HG03342 (cell line): ENCODE data around the gene C14orf132.

Source experiments
- ATAC-seq: cut with Tn5 transposase; IDR thresholded peaks from one replicate; pipeline ENCODE4 v1.9.1; 2021; ENCODE audit warnings: mild to moderate bottlenecking, moderate library complexity; ENCODE audit not compliant: unreplicated experiment

The C14orf132 gene

DNA sequence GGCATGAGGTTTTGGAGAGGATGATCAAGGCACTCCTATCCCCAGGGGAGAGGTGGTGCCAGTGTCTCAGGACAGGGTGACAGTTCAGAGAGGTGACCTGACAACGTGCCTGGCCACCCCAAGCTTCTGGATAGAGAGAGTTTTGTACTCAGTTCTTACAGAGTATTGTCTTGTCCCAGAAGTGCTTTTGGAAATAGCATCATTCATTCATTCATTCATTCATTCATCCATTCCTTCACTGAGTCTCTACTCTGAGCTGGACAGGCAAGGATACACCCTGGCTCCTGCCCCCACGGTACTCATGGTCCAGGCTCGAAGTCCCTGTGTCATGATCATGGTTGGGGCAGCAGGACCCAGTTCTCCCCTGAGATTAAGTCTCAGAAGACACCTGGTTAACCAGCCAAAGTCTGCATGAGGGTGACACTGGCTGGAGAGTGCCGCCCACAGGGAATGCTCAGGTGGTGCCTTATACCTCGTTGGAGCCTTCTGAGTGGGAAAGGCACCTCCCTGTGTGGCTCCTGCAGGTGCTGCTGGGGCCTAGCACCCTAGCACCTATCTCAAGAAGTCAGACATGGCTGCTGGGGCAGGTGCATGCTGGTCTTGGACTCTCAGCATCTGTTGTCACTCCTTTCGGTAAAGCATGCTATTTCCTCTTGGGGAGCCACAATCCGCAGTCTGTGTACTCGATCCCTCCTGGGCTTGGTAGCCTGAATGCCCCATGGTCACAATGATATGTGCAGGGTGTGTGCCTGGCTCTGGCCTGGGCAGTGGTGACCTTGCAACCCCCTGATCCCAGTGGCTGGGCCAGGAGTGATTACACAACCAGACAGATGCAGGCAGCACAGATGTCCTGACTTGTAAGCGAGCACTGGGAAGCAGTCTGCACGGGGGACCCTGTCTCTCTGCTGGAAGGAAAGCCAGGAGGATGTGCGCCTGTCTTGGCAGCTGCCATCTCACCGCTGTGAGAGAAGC, 57.8 kb downstream of the C14orf132 start:
- ATAC-seq: no peak

DNA sequence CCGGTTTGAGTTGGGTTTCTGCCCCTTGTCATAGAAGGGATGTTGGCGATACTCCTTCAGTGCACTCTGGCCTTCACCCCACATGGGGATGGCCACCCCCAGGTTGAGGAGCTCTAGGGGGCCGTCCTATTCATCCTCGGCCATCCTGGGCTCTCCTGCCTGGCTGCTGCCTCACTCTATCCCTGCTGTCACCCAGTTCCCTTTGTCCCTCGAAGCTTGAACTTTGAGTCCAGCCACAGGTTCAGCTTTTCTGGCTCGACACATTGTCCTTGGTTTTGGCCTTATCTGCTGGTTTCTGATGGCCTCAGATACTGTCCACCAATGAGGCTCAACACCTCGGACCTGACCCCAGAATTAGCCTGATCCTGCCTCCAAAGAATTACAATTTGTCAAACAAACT, 58.6 kb downstream of the C14orf132 start:
- no peak for ATAC-seq

DNA sequence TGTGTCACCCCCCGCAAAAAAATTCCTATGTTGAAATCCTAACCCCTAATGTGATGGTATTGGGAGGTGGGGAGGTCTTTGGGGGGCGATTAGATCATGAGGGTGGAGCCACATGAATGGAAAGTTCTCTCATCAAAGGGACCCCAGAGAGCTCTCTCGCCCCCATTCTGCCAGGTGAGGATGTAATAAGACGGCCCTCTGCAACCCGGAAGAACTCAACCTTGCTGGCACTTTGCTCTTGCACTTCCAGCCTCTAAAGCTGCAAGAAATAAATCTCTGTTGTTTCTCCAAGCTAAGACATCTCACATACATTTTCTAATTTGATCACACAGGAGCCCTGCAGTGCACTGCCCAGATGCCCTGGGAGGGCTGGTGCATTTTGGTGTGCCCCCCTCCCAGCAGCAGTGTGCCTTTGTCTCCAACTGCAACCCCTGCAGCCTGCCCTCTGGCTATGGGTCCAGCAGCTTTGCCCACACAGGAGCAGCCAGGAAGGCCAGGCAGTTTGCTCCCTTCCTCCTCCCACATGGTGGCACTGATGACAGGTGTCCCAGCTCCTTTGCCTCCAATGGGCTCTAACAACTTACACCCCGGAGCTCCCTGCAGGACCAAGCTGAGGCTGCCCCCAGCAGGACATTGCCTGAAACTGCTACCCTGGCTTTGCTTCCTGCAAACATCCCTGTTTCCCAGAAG, 59.3 kb downstream of the C14orf132 start:
- ATAC-seq: no peak

DNA sequence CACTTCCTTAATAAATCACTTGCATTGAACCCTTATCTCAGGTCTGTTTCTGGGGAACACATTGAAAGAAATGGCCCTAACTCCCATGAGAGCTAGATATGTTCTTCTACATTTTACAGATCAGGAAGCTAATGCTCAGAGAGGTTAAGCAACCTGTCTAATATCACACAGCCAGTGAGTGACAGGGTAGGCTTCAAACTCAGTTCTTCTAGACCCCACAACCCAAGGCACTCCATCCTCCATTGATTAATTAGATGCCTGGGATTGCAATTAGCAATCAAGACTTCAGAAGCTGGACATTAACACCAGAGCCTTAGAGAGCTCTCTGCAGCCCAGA, 59.8 kb downstream of the C14orf132 start:
- ATAC-seq: no peak

DNA sequence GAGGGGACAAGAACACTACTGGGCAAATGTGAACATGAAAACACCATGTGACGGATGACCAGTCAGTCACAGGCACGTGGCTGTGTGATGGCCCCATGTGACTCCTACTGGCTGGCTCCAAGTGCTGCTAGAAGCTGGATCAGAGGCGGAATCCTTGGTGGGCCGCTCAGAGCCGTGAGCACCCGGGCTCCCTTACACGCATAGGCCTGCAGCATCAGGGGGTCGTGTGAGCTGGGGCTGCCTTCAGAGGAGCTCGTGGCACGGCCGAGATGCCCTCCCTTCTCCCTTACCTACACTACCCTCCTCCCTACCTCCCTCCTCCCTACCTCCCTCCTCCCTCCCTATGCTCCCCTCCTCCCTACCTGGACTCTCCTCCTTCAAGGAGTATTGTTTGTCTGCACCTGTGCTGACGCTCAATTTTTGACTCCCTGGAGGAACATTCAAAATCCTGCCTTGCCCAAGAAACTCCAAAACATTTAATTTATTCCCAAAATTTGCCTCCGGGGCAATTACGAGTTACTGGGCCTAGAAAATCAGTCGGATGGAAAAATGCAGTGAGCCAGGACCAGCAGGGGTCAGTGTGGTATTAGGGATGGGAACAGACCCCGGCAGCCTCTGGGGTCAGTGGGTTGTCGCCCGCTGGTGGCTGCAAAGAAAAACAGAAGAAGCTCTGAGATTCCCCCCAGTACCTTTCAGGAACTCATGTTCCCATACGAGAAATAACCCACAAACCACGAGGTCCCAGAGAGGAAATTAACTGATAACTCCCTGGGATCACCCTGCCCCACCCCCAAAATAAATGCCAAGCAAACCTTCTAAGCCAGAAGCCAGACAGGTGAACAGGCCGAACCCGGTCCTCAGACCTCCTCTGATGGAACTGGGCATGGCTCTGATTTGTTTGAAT, 61.3 kb downstream of the C14orf132 start:
- ATAC-seq: no peak

DNA sequence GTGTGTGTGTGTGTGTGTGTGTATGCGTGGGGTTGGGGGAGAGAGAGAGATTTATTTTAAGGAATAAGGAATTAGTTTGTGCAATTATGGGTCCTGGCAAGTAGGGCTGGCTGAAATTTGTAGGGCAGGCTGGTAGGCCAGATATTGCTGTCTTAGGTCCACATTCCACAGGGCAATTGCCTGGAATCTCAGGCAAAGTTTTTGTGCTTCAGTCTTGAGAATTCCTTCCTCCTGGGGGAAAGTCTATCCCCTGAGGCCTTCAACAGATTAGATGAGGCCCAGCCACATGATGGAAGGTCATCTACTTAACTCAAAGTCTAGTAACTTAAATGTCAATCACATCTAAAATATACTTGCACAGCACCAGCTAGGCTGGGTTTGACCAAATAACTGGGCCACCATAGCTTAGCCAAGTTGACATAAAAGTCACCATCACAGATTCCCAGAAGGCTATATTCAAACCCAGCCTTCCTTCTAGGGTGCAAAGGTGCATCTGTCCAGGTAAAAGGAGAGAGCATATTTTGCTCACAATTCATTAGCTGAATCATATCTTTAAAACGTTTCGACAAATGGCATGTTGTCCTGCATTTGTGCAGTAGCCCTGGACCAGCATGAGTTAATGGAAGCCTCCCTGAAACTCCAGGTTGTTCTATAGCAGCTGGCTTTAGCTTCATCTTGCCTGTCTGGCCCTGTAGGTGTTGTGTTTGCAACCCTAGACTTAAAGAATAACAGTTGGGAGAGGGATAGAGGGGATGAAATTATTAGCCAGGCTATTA, 63.1 kb downstream of the C14orf132 start:
- ATAC-seq: no peak

DNA sequence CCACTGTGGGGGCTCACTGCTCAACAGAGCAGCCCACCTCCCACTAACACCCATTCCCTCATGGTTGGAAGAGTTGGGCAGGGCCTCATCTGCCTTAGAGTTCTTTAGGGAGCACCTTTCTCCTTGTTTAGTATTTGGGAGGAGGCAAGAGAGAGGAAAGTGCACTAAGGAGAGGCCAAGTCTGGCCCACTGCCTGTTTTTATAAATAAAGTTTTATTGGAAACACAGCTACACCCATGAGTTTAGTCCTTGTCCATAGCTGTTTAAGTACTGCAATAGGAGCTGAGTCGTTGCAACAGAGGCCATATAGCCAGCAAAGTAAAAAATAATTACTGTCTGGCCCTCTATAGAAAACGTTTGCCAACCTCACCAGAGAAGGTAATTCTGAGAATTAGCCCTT, 63.9 kb downstream of the C14orf132 start:
- no peak for ATAC-seq

DNA sequence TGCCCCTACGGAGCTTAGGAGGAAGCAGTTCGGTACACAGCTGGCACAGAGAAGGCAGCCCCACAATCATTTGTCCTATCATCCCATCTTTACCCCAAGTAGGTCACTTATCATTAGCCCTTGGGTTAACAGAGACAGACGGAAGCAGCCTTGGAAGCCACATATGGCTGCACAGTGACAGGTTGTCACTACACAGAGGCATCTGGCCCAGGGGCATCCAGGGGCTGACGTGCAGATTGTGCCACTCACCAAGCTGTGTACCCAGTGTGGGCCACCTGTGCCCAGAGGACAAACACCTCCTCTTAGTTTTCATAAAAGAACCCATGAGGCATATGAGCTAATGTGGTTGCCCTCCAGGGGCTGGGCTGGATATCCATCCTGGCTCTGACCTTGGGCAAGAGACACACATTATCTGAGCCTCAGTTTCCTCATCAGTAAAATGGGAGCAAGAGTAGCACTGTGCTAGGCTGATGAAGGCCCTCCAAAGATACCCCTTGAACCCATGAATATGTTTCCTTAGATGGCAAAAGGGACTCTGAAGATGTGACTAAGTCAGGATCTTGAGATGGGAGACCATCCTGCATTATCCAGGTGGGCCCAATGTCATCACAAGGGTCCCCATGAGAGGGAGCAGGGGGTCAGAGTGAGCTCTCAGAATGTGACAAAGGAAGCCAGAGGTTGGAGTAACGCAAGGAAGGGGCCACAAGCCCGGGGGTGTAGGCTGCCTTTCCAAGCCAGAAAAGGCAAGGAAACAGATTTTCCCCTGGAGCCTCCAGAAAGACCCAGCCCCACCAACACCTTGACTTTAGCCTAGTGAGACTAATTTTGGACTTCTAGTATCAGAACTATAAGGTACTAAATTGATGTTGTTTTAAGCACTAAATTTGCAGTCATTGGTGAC, 64.6 kb downstream of the C14orf132 start:
- no peak for ATAC-seq

DNA sequence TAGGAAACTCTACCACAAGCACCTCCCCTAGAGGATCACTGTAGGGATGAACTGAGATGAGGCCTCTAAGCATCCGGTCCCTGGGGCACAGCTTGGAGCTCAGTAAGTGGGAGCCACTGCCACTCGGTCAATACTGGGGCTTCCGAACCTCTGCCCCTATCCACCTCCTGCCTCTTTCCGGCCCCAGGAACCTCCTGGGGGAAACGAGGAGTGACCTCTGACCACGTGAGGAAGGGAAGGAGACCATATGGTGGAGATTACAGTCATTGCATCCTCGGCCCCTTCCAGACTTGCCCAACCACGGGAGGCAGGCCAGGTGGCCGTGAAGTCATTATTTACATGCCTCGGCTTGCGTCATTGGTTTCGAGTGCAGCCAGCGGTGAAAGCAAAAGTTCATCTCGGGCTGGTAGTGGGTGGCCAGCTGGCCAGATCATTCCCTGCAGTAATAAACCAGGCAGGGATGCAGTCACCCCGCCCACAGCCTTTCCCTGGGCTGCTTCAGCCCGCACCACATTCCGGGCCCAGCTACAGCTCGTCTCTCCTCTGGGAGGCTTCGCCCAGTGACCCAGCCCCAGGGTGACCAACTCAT, 65.4 kb downstream of the C14orf132 start:
- no peak for ATAC-seq

DNA sequence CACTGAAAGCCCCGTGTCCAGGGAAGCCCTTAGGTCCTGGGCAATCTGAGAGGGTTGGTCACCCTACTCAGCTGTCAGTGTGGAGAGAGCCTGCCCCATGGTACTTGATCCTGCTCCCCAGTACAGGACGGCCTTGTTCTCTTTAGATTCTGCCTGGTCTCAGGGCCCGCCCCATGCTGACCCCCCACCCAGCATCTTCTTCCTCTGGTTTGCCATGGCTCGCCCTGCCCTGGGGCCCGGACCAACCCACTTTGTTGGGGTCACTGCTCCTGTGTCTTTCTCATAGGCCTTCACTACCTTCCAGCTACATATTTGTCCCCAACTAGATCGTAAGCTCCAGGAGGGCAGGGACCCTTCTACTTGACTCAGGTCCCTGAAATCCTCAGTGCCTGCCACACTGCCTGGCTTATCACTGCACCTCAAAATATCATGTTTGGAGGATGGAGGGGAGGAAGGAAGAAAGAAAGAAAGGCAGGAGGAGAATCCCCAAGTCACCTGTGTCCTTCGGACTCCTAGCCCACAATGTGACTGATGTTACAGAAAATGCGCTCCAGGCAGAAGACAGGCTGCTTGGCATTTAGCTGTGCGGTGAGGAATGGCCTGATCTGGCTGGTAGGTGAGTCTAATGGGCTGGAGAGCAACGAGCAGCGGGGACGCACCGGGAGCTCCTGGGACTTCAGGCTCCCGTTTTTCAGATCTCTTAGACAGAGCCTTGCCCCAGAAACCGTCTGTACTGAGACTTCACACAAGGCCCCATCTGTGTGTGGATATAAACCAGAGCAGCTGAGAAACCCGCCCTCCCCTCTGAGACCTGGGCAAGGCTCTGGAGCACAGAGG, 66.1 kb downstream of the C14orf132 start:
- no peak for ATAC-seq

DNA sequence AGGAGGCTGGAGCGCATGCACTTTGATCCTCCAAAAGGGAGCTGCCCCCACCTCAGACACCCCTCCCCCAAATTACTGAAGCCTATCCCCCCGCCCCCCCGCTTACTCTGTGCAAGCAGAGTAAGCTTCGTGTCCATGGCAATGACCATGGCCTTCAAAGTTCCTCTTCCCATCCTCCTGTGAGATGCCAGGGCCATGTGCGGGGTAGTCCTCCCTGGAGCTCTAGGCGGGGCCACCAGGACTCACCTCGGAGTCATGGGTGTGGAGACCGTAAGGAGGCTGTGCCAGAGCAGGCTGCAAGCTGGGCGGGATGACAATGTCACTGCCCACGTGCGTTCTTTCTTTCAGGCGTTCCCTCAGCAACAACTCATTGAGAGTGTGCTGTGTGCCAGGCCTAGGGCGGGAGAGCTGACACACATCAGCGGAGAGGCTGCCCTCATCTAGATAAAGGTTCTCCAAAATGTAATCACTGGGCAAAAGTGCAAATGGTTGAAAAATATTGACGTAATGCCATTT, 66.8 kb downstream of the C14orf132 start:
- no peak for ATAC-seq

DNA sequence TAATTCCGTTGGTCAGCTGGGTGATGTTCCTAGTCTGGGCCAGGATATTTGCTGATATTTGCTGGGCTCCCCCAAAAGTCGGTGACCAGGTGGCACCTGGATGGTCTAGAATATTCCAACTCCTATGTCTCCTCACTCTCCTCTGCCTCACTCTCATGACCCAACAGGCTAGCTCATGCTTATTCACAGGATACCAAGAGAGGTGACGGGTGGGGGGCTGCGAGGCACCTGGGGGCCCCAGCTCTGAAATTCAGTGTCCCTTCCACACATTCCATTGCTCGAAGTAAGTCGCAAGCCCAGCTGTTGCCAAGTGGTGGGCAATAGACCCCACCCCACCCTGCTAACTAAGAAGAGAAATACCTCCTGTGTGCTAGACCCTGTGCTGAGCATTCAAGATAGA, 67.7 kb downstream of the C14orf132 start:
- ATAC-seq: no peak

DNA sequence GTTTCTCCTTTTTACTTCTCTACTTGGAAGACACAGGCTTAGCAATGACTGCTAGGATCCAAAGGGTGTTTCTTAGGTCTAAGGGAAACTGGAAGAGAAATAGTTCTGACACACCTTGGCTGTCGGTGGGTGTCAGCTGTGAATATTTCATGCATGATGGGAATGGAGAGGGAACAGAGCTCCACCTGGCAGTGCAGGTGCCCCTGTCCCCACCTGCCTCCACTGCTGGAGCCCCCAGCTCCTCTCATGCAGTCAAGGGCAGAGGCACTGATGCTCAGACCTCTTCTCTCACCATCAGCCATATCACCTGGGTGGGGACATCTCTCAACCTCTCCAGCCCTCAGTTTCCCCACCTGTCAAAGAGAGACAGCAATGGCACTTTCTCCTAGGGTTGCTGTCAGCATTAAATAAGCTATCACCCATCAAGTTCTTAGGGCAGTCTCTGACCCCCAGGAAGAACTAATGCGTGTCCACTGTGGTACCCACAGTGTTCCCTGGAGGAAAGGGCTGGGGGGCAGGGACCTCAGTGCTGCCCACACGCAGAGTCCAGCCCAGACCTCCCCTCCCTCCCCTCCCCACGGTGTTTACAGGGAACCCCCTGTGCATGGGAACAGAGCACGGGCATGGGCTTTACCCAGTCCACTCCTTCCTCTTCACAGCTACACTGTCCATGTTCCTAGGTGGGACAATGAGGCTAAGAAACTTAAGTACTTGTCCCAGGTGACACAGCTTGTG, 69.1 kb downstream of the C14orf132 start:
- ATAC-seq: no peak

DNA sequence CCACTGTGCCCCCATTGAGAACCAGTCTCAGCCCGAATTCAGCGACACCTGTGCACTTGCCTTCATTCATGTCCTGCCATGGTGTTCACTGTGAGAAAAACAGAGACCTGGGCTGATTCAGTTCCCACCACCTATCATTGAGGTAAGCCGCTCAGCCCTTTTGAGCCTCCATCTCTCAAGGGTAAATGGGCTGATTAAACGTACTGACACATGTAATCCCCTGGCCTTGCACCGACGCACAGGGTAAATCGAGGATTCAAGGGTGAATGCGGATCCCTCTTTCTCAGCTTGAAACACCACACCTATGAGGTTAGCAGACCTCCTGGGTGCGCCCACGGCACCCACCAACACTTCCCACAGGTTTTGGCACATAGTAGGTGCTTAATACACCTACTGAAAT, 69.7 kb downstream of the C14orf132 start:
- no peak for ATAC-seq

DNA sequence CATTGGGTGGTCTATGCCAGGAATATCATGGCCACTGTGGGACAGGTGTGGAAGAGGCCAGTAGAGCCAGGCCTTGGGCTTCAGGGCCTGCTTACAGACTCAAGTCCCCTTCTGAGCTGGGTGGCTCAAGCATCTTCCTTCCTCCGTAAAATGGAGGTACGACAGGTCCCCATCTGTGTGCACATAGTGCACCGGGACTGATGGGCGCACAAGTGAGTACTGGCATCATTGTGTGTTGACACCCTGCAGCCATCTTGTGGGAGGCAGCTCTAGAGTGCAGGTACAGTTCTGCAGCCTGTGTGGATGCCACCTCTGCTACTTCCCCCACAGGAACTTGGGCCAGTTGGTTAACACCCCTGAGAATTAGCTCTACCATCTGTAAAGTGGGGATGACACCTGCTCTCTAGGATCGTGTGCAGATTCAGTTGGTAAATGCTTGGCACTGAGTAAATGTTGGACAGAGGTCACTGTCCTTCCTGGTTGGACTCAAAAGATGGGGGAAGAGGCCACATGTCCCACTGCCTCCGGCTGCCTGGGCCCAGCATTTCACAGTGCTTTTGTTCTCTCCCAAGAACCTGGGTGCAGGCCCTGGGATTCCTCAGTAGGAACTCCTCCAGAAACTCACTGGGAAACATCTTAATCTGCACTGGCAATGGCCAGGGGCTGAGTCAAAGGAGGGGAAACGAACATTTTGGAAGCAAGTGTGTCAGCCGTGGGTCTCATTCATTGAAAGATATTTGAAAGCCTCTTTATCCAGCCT, 70.6 kb downstream of the C14orf132 start:
- no peak for ATAC-seq

DNA sequence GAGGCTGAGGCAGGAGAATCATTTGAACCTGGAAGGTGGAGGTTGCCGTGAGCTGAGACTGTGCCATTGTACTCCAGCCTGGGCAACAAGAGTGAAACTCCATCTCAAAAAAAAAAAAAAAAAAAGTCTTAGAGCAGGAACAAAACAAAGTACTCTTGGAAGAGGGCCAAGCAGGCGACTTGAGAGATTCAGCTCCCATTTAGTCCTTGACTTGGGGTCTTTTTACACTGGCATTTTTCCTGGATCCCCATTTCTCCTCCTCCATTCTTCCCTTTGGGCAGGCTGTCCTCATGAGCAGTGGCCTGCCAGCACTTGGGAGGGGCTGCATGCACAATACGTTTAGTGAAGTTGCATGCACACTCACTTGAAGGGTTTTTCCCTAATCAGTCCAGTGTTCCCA, 72.9 kb downstream of the C14orf132 start:
- no peak for ATAC-seq

DNA sequence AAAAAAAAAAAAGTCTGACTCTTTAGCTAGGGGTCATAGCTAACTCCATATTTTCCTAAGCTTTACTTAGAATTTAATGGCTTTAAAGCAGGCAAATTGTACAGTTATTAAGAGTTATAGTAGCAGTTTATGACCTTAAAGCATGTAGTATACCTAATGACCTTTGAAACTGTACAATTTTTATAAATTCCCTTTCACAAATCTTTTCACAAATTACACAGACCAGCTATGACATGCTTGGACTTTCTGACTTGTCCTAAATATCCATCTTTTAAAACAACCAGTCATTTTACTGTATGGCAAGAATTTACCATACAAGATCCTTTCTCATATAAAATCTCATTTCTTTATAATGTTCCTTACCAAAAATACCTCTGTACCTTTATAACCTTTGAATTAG, 74.8 kb downstream of the C14orf132 start:
- ATAC-seq: no peak
